ENCODE measurements around the gene TRIM6.

The TRIM6 gene

DNA sequence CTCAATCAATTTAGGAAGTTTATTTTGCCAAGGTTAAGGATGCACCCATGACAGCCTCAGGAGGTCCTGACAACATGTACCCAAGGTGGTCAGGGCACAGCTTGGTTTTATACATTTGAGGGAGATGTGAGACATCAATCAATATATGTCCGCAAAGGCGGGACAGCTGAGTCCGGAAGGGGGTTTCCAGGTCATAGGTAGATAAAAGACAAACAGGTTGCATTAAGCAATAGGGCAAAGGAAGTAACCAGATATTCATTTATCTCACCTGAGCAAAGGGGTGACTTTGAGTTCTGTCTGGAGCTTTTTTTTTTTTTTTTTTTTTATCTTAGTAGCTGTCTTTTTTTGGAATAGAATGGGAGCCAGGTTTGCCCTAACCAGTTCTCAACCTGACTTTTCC is 26.4 kb downstream of the TRIM6 start:
- no peak for TF ChIP-seq CTCF (IDR thresholded peaks at IDR 0.05)
- Histone ChIP-seq H3K27ac (no peak overlapping the region), H3K4me3 (no peak overlapping the region)
- no peak for DNase-seq (ENCODE audit: low spot score)

- DNase-seq (ENCODE audit: low spot score): peak; percentile 75
These were observed 28.2 kb downstream of the TRIM6 start, which contains the start of gene TRIM34 for GRCh38 chr11:5624489-5625279. TRIM34 (plus strand) TSS chr11:5625001; CDS start chr11:5632332, 7,331 bp downstream.

GRCh38 chr11:5625281-5625680 is 28.8 kb downstream of the TRIM6 start:
- peak overlapping the region; percentile 28 to 82 for H3K27ac ChIP-seq
- no peak for TF ChIP-seq CTCF (IDR thresholded peaks at IDR 0.05)
- peak overlapping the region; percentile 81 for H3K4me3 ChIP-seq
- DNase-seq (ENCODE audit: low spot score): no peak

More at GRCh38 chr11:5624489-5625279, 28.2 kb downstream of the TRIM6 start, which contains the start of gene TRIM34:
- peak within 1 kb of the TSS; percentile 28 to 82 for H3K27ac ChIP-seq
- TF ChIP-seq CTCF (IDR thresholded peaks at IDR 0.05): no peak
- H3K4me3 ChIP-seq: peak within 1 kb of the TSS; percentile 81

- no peak for TF ChIP-seq CTCF (IDR thresholded peaks at IDR 0.05)
- H3K4me3 ChIP-seq: peak overlapping the region; percentile 81
- no peak overlapping the region for H3K27ac ChIP-seq
These were observed 29.8 kb downstream of the TRIM6 start for GRCh38 chr11:5626196-5626595.

DNA sequence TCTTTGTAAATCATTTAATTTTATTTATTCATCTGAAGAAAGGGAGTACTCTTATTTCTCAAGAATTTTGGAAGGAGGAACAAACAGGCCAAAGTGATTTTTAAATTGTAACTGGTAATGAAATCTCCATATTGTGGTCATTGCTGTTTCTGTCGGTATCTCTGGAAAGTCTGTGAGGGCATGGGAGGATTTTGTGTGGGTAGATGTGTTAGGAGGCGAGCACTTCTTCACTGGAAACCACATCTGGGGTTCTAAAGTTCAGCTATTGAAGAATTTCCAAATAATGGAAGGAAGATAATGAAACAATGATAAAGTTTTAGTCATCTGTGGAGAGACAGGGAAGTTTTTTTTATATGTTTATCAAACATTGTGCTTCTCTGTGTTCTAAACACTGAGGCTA is 35.0 kb downstream of the TRIM6 start:
- no peak for TF ChIP-seq CTCF (IDR thresholded peaks at IDR 0.05)
- H3K4me3 ChIP-seq: no peak overlapping the region
- no peak for DNase-seq (ENCODE audit: low spot score)
- no peak overlapping the region for H3K27ac ChIP-seq

More at GRCh38 chr11:5626196-5626595, 29.8 kb downstream of the TRIM6 start:
- no peak for DNase-seq (ENCODE audit: low spot score)

DNA sequence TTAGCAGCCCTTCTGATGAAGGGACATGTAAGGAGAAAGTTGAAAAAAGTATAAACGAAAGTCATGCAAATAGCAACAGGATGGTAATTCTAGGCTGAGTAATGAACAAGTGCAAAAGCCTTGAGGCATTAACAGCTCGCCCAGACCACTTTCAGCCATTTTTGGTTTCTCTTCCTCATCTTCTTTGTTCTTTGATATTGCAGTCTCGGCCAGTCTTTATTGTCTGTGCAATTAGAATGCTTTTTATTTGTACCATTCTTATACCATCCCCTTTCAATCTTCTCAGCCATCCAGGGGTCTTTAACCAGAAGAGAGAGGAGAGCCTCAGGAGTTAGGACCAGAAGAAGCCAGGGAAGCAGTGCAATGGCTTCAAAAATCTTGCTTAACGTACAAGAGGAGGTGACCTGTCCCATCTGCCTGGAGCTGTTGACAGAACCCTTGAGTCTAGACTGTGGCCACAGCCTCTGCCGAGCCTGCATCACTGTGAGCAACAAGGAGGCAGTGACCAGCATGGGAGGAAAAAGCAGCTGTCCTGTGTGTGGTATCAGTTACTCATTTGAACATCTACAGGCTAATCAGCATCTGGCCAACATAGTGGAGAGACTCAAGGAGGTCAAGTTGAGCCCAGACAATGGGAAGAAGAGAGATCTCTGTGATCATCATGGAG is 35.7 kb downstream of the TRIM6 start:
- no peak overlapping the region for H3K4me3 ChIP-seq
- no peak overlapping the region for H3K27ac ChIP-seq
- no peak for TF ChIP-seq CTCF (IDR thresholded peaks at IDR 0.05)
- no peak for DNase-seq (ENCODE audit: low spot score)

Data from coronary artery (tissue), 2 donors.